Anterior cingulate cortex (tissue), 58 donors: ENCODE results near the gene LAGE3.
A peak's percentile ranks its signal among the peaks of the same experiment; 100 is the strongest.

ENCODE experiments used
- DNase-seq, 58 donors: peaks; one replicate each; lab custom pipeline; 2025; lab: John Stamatoyannopoulos, UW

LAGE3 gene, protein sequence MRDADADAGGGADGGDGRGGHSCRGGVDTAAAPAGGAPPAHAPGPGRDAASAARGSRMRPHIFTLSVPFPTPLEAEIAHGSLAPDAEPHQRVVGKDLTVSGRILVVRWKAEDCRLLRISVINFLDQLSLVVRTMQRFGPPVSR

GRCh38 chrX:154478728-154479622 is at the start of gene LAGE3:
TSS of gene LAGE3 (minus strand) at chrX:154479281. CDS start at chrX:154478915, 366 bp downstream.
- DNase-seq: peak; percentile 22 to 93 (median 86)

GRCh38 chrX:154526901-154527675 is 48.0 kb upstream of the LAGE3 start:
- DNase-seq: peak in 56 of 58 donors; percentile 3 to 83 (median 52)

DNA sequence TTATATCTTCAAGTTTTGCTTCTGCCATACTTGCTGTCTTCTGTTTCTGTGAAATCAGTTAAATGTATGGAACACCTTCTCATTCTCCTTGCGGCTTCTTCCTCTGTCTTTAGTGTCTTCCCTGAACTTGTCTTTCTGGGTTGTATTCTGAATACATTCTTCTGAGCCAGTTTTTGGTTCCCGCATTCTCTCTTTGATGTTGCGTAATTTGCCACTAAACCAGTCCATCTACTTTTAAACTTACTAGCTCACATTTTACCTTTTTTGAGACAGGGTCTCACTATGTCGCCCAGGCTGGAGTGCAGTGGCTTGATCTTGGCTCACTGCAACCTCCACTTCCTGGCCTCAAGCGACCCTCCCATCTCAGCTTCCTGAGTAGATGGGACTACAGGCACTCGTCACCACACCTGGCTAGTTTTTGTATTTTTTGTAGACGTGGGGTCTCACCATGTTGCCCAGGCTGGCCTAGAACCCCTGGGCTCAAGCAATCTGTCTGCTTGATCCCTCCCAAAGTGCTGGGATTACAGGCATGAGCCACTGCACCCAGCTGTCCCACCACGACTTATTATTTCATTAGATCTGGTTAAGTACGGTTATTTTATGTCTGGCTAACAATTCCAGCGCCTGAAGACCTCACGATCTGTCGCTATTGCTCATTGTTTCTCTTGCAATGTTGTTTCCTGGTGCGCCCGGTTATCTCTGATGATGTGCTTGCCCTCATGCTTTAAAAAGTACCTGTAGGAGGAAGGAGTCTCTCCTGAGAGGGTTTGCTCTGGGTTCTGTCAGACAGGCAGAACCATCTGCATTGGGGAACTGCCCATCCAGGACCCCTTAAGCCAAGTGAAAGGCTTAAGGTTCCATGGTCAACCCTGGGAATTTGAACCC is 46.8 kb upstream of the LAGE3 start:
- no peak for DNase-seq

DNA sequence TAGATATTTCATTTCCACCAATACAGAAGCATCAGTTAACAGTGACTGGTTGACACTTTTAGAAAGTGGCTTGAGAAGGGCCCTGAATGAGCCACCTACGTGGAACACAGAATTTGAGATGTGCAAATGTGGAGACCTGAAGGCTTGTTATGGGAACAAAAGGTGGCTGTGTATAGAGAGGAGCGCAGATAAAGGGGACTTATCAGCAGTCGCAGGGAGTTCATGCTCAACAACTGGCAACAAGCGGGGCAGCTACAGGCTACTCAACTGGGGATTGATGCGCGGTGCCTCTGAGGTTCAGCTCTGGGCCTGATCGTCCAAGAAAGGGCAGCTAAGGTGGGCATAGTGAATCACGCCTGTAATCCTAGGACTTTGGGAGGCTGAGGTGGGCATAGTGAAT is 40.3 kb upstream of the LAGE3 start:
- DNase-seq: no peak

DNA sequence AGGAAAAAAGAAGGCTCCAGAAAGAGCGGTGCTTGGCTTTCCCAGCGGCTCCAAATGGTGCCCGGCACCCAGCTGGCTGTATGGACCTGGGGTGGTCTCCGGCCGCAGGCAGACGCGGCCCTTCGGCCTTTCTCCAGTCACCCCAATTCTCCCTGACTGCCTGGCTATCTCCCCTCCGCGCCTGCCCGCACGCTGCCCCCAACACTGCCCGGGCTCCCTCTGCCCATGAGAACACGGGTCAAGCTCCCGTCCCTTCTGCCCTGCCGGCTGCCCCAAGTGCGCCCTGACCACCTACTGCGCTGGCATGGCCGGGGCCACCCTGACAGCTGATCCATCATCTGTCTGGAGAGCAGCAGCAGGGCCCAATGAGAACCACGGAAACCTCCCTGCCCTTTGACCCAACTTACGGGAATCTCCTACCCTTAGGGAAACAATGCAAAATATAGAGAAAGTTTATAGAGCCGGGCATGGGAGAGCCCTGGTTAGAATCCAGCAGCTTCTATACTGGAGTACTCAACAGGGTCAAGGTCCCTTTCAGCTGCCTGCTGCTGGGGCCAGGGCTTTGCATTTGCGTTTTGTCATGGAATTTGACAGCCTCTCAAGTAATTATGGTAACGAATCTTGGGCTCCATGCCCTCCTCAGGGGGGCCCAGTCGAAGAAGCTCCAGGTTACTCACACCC is 38.2 kb upstream of the LAGE3 start:
- DNase-seq: peak in 10 of 58 donors; percentile 12 to 51 (median 34)

- peak in 22 of 58 donors; percentile 1 to 63 (median 31) for DNase-seq
Observed at GRCh38 chrX:154516656-154517100, 37.6 kb upstream of the LAGE3 start.

- peak; percentile 13 to 95 (median 88) for DNase-seq
Observed at GRCh38 chrX:154515966-154516655, 37.0 kb upstream of the LAGE3 start, which contains the start of gene FAM3A. TSS of gene FAM3A (minus strand) at chrX:154516232. CDS start at chrX:154515772, 460 bp downstream.

GRCh38 chrX:154515090-154515965 is 36.2 kb upstream of the LAGE3 start:
- DNase-seq: peak in 2 of 58 donors; percentile 9 to 36

- no peak for DNase-seq
Observed at GRCh38 chrX:154513716-154514115, 34.6 kb upstream of the LAGE3 start.

GRCh38 chrX:154512879-154513553 is 33.9 kb upstream of the LAGE3 start:
- DNase-seq: no peak

DNA sequence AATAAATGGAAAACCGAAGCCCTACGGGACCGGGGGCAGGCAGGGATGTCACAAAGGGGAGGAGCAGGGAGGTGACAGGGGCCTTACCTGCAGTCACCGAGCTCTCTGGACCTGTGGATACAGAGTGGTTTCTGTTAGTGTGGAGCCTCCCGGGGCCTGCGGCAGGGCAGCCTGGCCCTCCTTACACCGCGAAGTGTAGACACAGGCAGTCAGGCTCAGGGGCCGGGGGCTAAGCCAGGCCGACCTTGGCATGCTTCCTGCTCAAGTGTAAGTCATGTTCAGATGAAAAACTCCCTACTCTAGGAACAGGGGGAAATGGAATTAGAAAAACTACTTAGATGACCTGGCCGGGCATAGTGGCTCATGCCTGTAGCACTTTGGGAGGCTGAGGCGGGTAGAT is 32.7 kb upstream of the LAGE3 start:
- DNase-seq: no peak

- DNase-seq: no peak
Observed at GRCh38 chrX:154509455-154509854, 30.4 kb upstream of the LAGE3 start.

- DNase-seq: no peak
Observed at GRCh38 chrX:154508384-154508745, 29.3 kb upstream of the LAGE3 start.

DNA sequence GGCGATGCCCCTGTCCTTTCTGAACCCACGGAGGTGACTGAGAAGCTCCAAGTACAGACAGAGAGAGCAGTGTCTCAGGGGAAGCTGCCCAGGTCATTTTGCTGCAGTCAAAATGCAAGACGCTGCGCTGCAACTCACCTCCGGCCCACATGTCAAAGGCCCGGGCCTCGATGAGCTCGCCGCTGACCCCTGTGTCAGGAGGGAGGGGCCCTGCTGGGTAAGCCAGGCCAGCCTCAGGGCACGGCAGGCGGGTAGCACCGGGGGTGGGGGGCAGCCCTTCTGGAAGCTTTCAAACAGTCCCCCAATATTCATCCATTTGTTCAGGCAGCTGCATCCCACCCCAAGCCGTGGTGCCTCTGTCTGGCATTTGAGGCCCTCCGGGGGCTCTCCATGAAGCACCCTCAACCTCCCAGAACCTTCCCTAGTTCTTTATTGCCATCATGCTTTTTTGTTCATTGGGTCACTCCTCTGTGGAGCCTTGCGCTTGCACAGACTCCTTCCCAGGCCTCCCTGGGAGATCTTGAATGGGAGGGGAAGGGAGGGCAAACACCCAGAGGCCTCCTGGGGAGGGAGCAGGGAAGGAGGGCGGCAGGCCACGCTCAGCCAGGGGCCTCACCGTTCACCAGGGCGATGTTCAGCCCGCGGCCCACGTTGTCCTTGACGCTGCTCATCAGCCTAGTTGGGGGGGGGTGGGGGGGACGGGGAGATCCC is 28.7 kb upstream of the LAGE3 start:
- no peak for DNase-seq

- DNase-seq: peak in 3 of 58 donors; percentile 5 to 9 (median 5)
Observed at GRCh38 chrX:154506483-154507332, 27.6 kb upstream of the LAGE3 start.
